Adipocyte (in vitro differentiated cells): Measurements from ENCODE around the gene PUM2.

Experiments used
- DNase-seq: peaks from one replicate; pipeline ENCODE4 v3.0.0-alpha.2; 2015; ENCODE audit warnings: low read depth
- H3K27me3 ChIP-seq: replicated peaks from 2 replicates; pipeline ENCODE4 v1.7.0; 2013; ENCODE audit warnings: mild to moderate bottlenecking, low read length, moderate library complexity; ENCODE audit not compliant: control insufficient read depth, insufficient read depth
- H3K36me3 ChIP-seq: 2 replicates; pipeline ENCODE4 v1.7.0; 2013; ENCODE audit warnings: low read length, mild to moderate bottlenecking, moderate library complexity; ENCODE audit not compliant: control insufficient read depth, insufficient read depth, severe bottlenecking
- H3K4me1 ChIP-seq: 2 replicates; pipeline ENCODE4 v1.7.0; 2013; ENCODE audit warnings: mild to moderate bottlenecking, low read length, moderate library complexity; ENCODE audit not compliant: control insufficient read depth, insufficient read depth
- H3K4me3 ChIP-seq: 2 replicates; pipeline ENCODE4 v1.7.0; 2013; ENCODE audit warnings: mild to moderate bottlenecking, low read length, moderate library complexity
- H3K9ac ChIP-seq: 2 replicates; pipeline ENCODE4 v1.7.0; 2013; ENCODE audit warnings: mild to moderate bottlenecking, low read length, moderate library complexity
- H3K9me3 ChIP-seq: 2 replicates; pipeline ENCODE4 v1.7.0; 2013; ENCODE audit warnings: mild to moderate bottlenecking, low read length, moderate library complexity; ENCODE audit not compliant: control insufficient read depth

PUM2 gene

DNA sequence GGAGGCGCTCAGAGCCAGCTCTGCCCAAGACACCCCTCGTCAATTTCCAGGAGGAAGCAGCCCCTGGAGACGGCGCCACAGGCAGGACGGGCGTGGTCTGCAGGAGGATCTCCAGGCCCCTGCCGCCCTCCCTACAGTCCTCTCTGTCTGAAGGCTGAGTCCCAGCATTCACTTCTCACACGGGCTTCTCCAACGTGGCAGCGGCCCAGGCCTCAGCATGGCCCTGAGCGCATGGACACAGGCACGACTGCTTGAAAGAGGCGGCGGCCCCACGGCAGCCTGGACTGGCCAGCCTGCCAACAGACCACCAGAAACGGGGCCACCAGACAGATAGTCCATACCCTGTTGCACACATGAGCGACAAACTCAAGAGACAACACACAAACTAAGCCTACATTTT lies 149.0 kb downstream of the PUM2 start:
- DNase-seq, result no peak
- Histone ChIP-seq H3K9me3 (no peaks in the 10 kb centered on the region), H3K27me3 (no peaks in the 10 kb centered on the region), H3K4me1 (no peaks in the 10 kb centered on the region), H3K9ac (no peak overlapping the region), H3K36me3 (no peaks in the 10 kb centered on the region), H3K4me3 (no peak overlapping the region)

DNA sequence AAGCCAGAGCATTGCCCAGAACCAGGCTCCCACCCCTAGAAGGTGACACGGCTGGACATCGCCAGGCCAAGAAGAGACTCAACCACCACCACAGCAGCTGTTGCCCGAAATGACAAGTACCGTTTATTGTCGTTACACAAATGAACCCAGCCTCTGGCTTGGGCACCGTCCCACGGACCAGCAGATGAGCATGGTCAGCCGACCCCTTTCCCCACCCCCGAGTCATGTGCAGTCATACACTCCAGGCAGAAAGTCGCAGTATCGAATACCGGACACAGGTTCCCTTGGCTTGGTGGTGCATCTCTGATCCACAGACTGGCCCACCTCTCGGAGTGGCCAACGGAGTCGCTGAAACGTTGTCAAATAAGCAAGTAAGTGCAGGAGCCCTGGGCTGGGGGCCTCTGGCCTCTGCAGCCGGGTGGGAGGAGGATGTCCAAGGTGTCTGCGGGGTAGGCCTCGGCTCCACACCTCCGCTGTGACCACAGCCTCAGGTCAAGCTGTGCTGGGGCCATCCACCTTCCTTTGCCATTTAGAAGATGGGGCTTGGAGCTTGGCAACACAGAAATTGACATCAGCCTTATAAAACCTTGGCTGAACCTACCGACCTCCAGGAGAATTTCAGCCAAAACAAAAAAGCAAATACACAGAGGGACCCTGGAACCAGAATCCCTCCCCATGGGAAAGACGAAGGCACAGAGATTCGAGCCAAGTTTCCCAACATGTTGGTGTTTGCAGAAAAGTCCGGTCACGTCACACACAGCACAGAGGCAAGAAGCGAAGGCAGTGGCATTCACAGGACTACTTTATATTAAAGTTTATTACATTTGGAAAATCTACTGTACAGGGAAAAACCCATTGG lies 149.7 kb downstream of the PUM2 start:
- H3K36me3 ChIP-seq, result no peaks in the 10 kb centered on the region
- DNase-seq, result no peak
- H3K4me1 ChIP-seq, result no peaks in the 10 kb centered on the region
- no peaks in the 10 kb centered on the region for H3K27me3 ChIP-seq
- no peaks in the 10 kb centered on the region for H3K9me3 ChIP-seq
- no peak overlapping the region for H3K4me3 ChIP-seq
- no peak overlapping the region for H3K9ac ChIP-seq

DNA sequence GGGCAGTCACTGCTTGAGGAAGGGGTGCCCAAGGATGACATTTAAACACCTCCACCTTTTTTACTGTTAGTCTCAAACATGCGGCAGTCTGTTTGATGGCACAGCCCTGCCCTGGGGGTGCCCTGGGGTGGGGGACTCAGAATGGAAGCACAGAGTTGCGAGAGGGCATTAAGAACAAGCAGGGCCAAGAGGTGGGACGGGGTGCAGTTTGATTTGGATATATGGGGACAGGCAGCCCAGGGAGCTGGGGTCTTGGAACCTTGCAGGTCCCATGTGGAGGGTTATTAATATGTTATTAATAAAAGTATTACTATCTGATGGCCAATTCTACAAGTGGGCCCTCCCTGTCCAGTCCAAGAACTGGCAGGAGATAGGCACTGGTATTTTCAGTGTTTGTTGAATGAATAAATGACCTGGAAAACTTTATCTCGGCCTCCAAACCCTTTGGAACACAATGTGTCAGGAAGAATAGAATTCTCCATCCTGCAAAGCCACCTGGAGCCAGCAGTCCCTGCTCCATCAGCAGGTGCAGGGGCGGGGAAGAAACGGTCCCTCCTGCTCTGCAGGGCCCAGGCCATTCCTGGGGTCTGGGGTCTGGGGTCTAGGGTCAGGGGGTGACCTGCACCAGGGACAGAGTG lies 150.9 kb downstream of the PUM2 start:
- DNase-seq, result no peak
- Histone ChIP-seq H3K4me3 (no peak overlapping the region), H3K9me3 (no peaks in the 10 kb centered on the region), H3K36me3 (no peaks in the 10 kb centered on the region), H3K27me3 (no peaks in the 10 kb centered on the region), H3K4me1 (no peaks in the 10 kb centered on the region), H3K9ac (no peak overlapping the region)

DNA sequence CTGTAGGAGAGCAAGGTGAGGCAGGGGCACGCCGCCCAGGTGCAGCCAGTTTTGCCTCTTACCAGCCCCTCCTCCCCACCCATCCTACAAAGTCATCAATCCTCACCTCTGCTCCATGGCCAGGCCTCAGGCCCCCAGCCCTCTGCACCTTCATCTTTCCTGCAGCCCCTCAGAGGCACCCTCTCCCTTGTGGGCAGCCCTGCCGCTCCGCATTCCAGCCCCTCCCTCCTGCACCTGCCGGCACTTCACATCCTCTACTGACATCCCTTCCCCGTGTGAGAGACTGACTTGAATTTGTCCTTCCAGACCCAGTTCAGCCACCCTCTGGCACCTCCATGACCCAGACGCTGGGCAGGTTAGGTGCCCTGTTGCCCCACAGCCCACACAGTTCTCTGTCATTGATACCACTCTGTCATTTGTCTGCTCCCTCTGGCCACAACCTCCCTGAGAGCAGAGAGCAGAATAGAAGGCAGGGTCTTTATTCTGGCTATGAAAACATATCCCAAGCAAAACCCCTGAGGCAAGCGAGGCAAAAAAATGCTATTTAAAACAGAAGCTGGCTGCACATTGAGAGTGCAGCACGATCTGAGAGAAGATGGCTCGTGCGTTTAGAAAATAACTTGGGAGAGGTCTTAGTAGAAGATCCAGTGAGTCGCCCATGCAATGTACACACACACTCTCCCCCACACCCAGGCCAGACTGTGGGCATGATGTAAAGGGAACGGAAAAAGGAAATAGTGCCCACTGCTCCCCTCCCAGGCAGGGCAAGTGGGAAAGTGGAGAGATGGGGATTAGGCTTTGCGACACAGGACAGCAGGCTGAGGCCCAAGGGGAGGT lies 151.6 kb downstream of the PUM2 start:
- Histone ChIP-seq H3K9me3 (no peaks in the 10 kb centered on the region), H3K9ac (no peak overlapping the region), H3K4me1 (no peaks in the 10 kb centered on the region), H3K36me3 (no peaks in the 10 kb centered on the region), H3K4me3 (no peak overlapping the region), H3K27me3 (no peaks in the 10 kb centered on the region)
- no peak for DNase-seq
